Measurements from ENCODE around the gene CTNNBL1. TPM values are rescaled to one million over a fixed set of nuclear protein-coding genes. Genes with fewer than 3 reads are reported as not detected.
A peak's percentile ranks its signal among the peaks of the same experiment; 100 is the strongest.

Gene CTNNBL1
- total RNA-seq, 1 donor from 2014 or later: 67.0 TPM

DNA sequence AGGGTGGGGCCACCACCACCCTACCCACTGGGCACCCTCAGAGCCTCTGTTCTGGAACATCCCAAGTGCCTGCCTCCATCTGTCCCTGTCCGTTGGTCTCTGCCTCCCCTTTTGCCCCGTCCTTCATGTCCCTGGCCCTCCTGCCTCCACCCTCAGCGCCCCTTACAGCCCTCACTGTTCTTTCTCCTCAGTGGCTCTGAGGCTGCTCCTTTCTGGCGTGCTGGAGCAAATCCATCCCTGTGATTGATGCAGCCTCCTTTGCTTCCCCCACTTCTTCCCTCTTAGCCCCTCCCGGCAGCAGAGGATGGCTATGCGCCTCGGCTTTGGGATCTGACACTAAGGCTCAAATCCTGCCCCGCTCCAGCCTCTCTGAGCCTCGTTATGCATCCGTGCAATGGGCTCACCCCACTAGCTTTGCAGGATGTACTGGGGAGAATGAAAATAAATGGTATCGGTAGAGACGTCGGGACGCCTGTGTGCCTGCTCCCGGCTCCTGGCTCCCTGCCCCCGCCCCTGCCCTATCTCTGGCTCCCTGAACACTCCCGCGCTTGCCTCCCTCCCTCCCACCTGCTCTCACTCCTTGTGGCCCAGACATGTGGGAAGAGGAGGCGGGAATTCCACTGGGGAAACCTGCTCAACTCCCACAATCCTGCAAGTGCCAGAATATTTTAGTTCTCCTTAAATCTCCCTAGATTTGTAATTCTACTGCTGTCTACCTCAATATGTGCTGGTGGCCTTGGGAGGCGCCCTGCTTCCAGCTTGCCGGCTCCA lies 222.2 kb downstream of the CTNNBL1 start:
- peak overlapping the region; percentile 43 for H3K4me2 ChIP-seq (ENCODE audit: low read length)
- no peaks in the 10 kb centered on the region for H3K79me2 ChIP-seq (ENCODE audit: insufficient read depth, low read length)
- DNase-seq (ENCODE audit: low read depth) (no peak), FAIRE-seq (no peak)
- peaks cover 52% of the 10 kb centered on the region for H3K27me3 ChIP-seq (ENCODE audit: insufficient read depth, low read length)
- no peak overlapping the region for H3K9ac ChIP-seq (ENCODE audit: low read length)
- peaks cover 13% of the 10 kb centered on the region for H3K27me3 Mint-ChIP-seq (ENCODE audit: low read depth, unreplicated experiment)
- peaks cover 14% of the 10 kb centered on the region for H3K4me1 Mint-ChIP-seq (ENCODE audit: low read depth, unreplicated experiment)
- H3K4me3 ChIP-seq (ENCODE audit: insufficient read depth, low read depth, low read length): no peak overlapping the region
- H3K27ac ChIP-seq (ENCODE audit: low read depth, low read length): no peak overlapping the region
- H4K20me1 ChIP-seq (ENCODE audit: insufficient read depth, low read length): peaks cover 42% of the 10 kb centered on the region
- peaks cover 7% of the 10 kb centered on the region for H3K4me1 ChIP-seq (ENCODE audit: insufficient read depth, low read length)
- H3K9me3 Mint-ChIP-seq (ENCODE audit: unreplicated experiment): no peaks in the 10 kb centered on the region
- H3K9me3 ChIP-seq (ENCODE audit: insufficient read depth, low read depth, low read length): no peaks in the 10 kb centered on the region
- TF ChIP-seq, protein P1, sequence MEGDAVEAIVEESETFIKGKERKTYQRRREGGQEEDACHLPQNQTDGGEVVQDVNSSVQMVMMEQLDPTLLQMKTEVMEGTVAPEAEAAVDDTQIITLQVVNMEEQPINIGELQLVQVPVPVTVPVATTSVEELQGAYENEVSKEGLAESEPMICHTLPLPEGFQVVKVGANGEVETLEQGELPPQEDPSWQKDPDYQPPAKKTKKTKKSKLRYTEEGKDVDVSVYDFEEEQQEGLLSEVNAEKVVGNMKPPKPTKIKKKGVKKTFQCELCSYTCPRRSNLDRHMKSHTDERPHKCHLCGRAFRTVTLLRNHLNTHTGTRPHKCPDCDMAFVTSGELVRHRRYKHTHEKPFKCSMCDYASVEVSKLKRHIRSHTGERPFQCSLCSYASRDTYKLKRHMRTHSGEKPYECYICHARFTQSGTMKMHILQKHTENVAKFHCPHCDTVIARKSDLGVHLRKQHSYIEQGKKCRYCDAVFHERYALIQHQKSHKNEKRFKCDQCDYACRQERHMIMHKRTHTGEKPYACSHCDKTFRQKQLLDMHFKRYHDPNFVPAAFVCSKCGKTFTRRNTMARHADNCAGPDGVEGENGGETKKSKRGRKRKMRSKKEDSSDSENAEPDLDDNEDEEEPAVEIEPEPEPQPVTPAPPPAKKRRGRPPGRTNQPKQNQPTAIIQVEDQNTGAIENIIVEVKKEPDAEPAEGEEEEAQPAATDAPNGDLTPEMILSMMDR (IDR thresholded peaks at IDR 0.05; ENCODE audit: insufficient read depth, low read depth, low read length): no peak
- TF ChIP-seq EZH2 (IDR thresholded peaks at IDR 0.05; ENCODE audit: insufficient read depth, low read length): peak; percentile 61
- H3K36me3 ChIP-seq (ENCODE audit: insufficient read depth, low read length): no peaks in the 10 kb centered on the region
- no peaks in the 10 kb centered on the region for H3K36me3 Mint-ChIP-seq (ENCODE audit: low read depth, unreplicated experiment)
- no peak overlapping the region for H3K27ac Mint-ChIP-seq (ENCODE audit: unreplicated experiment)
- no peak overlapping the region for H3K4me3 Mint-ChIP-seq (ENCODE audit: unreplicated experiment)
- H2AFZ ChIP-seq (ENCODE audit: low read depth, low read length): peak overlapping the region; percentile 19

GRCh38 chr20:37917461-37917860 lies 223.6 kb downstream of the CTNNBL1 start:
- H3K4me1 Mint-ChIP-seq (ENCODE audit: low read depth, unreplicated experiment): peaks cover 11% of the 10 kb centered on the region
- no peak for FAIRE-seq

More at GRCh38 chr20:37917461-37917860, 223.6 kb downstream of the CTNNBL1 start:
- H3K9ac ChIP-seq (ENCODE audit: low read length): no peak overlapping the region
- TF ChIP-seq EZH2 (IDR thresholded peaks at IDR 0.05; ENCODE audit: insufficient read depth, low read length): no peak
- TF ChIP-seq, protein P1 (IDR thresholded peaks at IDR 0.05; ENCODE audit: insufficient read depth, low read depth, low read length): no peak
- no peak overlapping the region for H3K4me3 ChIP-seq (ENCODE audit: insufficient read depth, low read depth, low read length)
- H3K27me3 Mint-ChIP-seq (ENCODE audit: low read depth, unreplicated experiment): peaks cover 8% of the 10 kb centered on the region
- H4K20me1 ChIP-seq (ENCODE audit: insufficient read depth, low read length): peaks cover 37% of the 10 kb centered on the region
- no peaks in the 10 kb centered on the region for H3K36me3 ChIP-seq (ENCODE audit: insufficient read depth, low read length)
- no peak overlapping the region for H3K4me3 Mint-ChIP-seq (ENCODE audit: unreplicated experiment)
- no peaks in the 10 kb centered on the region for H3K9me3 ChIP-seq (ENCODE audit: insufficient read depth, low read depth, low read length)
- no peak overlapping the region for H3K27ac Mint-ChIP-seq (ENCODE audit: unreplicated experiment)
- no peaks in the 10 kb centered on the region for H3K9me3 Mint-ChIP-seq (ENCODE audit: unreplicated experiment)
- no peak overlapping the region for H3K4me2 ChIP-seq (ENCODE audit: low read length)
- H3K4me1 ChIP-seq (ENCODE audit: insufficient read depth, low read length): peaks cover 2% of the 10 kb centered on the region
- no peak overlapping the region for H2AFZ ChIP-seq (ENCODE audit: low read depth, low read length)
- no peaks in the 10 kb centered on the region for H3K79me2 ChIP-seq (ENCODE audit: insufficient read depth, low read length)
- H3K36me3 Mint-ChIP-seq (ENCODE audit: low read depth, unreplicated experiment): no peaks in the 10 kb centered on the region
- H3K27me3 ChIP-seq (ENCODE audit: insufficient read depth, low read length): peaks cover 50% of the 10 kb centered on the region
- H3K27ac ChIP-seq (ENCODE audit: low read depth, low read length): no peak overlapping the region
- no peak for DNase-seq (ENCODE audit: low read depth)
